PFSK-1 (cell line): Measurements from ENCODE around the gene TTC19.

Source experiments
- REST ChIP-seq, 2 experiments: IDR thresholded peaks; 2 replicates each; pipeline versions ENCODE4 v1.6.1 to v1.8.0; 2011 to 2012; ENCODE audit warnings: low read depth in 2 of 2, low read length in 2 of 2, control low read depth in 1 of 2, inconsistent platforms in 1 of 2, mild to moderate bottlenecking in 1 of 2, moderate library complexity in 1 of 2; ENCODE audit not compliant: insufficient read depth in 1 of 2
- TAF1 ChIP-seq: IDR thresholded peaks from 2 replicates; pipeline ENCODE4 v1.6.1; 2012; ENCODE audit warnings: low read length, control low read depth, borderline replicate concordance; ENCODE audit not compliant: insufficient read depth

DNA sequence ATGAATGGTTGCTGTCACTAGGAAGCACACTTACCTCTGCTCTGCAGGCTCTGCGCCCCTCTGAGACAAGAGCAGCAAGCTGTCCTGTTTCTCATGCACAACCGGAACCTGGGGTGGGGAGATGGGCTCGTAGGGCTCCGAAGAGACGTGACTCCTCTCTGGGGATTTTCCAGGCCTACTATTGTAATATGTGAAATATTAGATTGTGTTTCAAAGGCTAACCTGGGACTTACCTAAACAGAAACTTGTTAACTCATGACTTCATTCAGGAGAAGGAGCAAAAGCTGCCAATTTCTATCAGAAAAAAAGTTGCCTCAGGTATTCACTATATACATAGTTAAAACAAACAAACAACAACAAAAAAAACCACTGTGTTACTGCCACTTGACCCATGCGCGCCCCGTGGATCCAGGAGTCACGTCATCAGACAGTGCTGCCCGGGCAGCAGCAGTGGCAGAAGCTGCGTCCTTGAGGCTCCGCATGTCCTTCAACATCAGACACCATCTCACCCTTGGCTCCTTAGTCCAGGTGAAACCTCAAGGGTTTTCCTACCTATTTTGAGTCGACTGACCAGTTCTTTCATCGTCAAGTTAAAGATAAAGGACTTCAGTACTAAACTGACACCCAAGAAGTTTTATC lies 49.3 kb downstream of the TTC19 start:
- TF ChIP-seq TAF1 (no peak), REST (IDR thresholded peaks at IDR 0.05; ENCODE audit: insufficient read depth in 1 of 2, low read depth in 2 of 2, low read length in 2 of 2) (no peak)
